Activated CD4-positive, alpha-beta memory T cell treated with anti-CD3 and anti-CD28 coated beads for 36 hours (primary cell): ENCODE data around the gene STK39. TPM values are rescaled to one million over a fixed set of nuclear protein-coding genes. Genes with fewer than 3 reads are reported as not detected.
"Not testable (repeated sequence)": the region's sequence is repeated elsewhere in the genome, so short reads cannot be mapped to it uniquely, and the experiment has no call there.

Experiments
- CTCF ChIA-PET: fragments of 350-600 bp; sonication (Branson Sonifier 250); formaldehyde crosslinking; loops from one replicate; lab custom pipeline; 2021; ENCODE audit warnings: antibody characterized with exemption, inconsistent platforms; lab: Charles Lee
- POLR2A ChIA-PET: fragments of 350-600 bp; sonication (Branson Sonifier 250); formaldehyde crosslinking; loops from one replicate; lab custom pipeline; 2021; ENCODE audit warnings: antibody characterized with exemption; lab: Charles Lee
- DNase-seq: peaks from one replicate; pipeline ENCODE4 v3.0.0-alpha.2; 2020
- H3K27ac Mint-ChIP-seq: one replicate; pipeline ENCODE4 v1.8.0; 2021; ENCODE audit warnings: mixed read lengths
- H3K27me3 Mint-ChIP-seq: one replicate; pipeline ENCODE4 v1.8.0; 2021; ENCODE audit warnings: mixed read lengths
- H3K36me3 Mint-ChIP-seq: one replicate; pipeline ENCODE4 v1.8.0; 2021; ENCODE audit warnings: mixed read lengths
- H3K4me1 Mint-ChIP-seq: one replicate; pipeline ENCODE4 v1.8.0; 2021; ENCODE audit warnings: low read depth, mixed read lengths
- H3K4me3 Mint-ChIP-seq: one replicate; pipeline ENCODE4 v1.8.0; 2021; ENCODE audit warnings: mild to moderate bottlenecking, mixed read lengths
- H3K9me3 Mint-ChIP-seq: one replicate; pipeline ENCODE4 v1.8.0; 2021; ENCODE audit warnings: mixed read lengths
- intact Hi-C: fragments of 100-400 bp; cut with micrococcal nuclease; formaldehyde crosslinking; loops from one replicate; pipeline ENCODE4 v1.15.1; 2023
- total RNA-seq, 2 experiments: library from RNA; stranded (reverse); gene quantifications; one replicate each; pipeline ENCODE4 v1.2.3, GENCODE V29; 2021

Gene STK39
- total RNA-seq, result 10 to 100 TPM; 53.8 to 55.4 TPM

DNA sequence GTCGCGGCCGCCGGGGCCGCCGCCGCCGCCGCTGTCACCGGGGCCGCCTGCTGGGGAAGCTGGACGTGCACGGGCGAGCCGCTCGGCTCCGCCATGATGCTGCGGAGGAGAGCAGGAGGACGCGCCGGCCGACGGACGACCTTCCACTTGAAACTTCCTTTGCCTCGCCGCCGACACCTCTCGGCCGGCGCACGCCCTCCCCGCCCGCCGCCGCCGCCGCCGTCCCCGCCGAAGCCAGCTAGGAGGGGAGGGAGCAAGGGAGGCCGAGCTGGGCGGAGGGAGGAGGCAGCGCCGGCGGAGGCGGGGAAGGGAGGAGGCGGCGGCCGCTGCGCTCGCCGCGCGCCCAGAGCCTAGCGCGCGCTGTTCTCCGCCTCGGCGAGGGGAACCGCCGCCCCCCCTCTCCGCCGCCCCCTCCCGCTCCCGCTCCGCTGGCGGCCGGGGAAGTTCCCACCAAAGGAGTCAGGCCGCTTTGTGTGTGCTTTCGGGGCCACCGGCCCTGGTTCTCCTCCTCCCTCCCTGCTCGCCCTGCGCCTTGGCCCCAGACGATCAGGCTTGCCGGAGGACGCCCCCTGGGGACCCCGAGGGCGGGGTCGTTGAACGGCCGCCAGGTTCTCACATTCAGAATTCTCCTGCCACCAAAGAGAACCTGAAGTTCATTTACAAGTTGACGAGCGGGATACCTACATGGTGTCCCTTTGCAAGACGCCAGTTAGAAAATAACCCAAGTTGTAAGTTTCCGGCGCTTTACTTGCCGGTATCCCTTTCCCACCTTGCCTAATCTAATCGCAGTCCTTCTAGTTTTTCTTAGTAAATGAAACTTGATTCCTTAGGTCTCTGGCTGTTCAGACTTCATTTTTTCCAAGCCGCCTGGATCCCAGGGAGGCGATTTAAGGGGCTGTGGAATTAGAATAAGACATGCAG lies at the start of gene STK39:
STK39 (minus strand) TSS at position 255 of the 921 bp plus-strand sequence; CDS start at position 95, 160 bp downstream.
- Mint-ChIP-seq H3K27ac (peak within 1 kb of the TSS; percentile 89), H3K36me3 (peaks cover 7% of the 10 kb centered on the region), H3K9me3 (no peaks in the 10 kb centered on the region), H3K4me3 (peak within 1 kb of the TSS; percentile 93), H3K4me1 (peaks cover 38% of the 10 kb centered on the region), H3K27me3 (no peaks in the 10 kb centered on the region)
- intact Hi-C loops, result loop anchor here (2.0 to 10.0 kb wide), 3 partner anchors 209 to 507 kb away; partner anchors contain the start of gene CERS6
- peak; percentile 83 for DNase-seq
- POLR2A ChIA-PET, result interaction anchor here (1.0 to 1.2 kb wide), 2 partner anchors 53 to 87 kb away, joined by 3 to 6 read pairs; no protein-coding TSS in a partner anchor
- CTCF ChIA-PET, result interaction anchor here (0.6 to 1.2 kb wide), 3 partner anchors 36 to 112 kb away, joined by 3 to 6 read pairs (median 4); no protein-coding TSS in a partner anchor

- ChIA-PET POLR2A (no interaction called here), CTCF (interaction anchor here (0.7 kb wide), 1 partner anchor 16 kb away, joined by 3 read pairs; no protein-coding TSS in a partner anchor)
- DNase-seq, result no peak
- Mint-ChIP-seq H3K4me1 (no peaks in the 10 kb centered on the region), H3K27ac (no peak overlapping the region), H3K27me3 (no peaks in the 10 kb centered on the region), H3K9me3 (peaks cover 7% of the 10 kb centered on the region), H3K36me3 (no peaks in the 10 kb centered on the region), H3K4me3 (no peak overlapping the region)
- intact Hi-C loops, result no loop called here
Observed at GRCh38 chr2:168295051-168295450, 47.7 kb upstream of the STK39 start.

DNA sequence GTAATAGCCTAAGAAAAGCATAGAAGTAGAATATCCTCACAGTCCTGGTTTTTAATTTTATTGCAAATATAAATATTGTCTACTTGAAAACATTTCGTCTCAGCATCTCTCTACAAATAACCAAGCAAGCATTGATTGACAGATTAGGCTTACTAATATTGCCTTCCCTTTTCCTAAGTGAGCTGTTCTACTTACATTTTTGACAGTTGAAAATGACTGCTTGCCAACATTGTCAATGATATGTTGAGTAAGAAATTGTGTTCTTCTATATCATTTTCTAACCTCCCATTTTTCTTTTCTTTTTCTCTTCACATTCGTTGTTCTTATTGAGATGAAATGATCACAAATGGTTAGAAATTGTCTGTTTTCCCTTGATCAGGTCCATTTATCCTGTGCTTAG lies 47.0 kb upstream of the STK39 start:
- Mint-ChIP-seq H3K9me3 (peaks cover 7% of the 10 kb centered on the region), H3K27ac (no peak overlapping the region), H3K4me3 (no peak overlapping the region), H3K27me3 (no peaks in the 10 kb centered on the region), H3K4me1 (no peaks in the 10 kb centered on the region), H3K36me3 (no peaks in the 10 kb centered on the region)
- intact Hi-C loops, result no loop called here
- POLR2A ChIA-PET, result no interaction called here
- no peak for DNase-seq
- CTCF ChIA-PET, result interaction anchor here (0.7 to 0.9 kb wide), 3 partner anchors 16 to 181 kb away, joined by 3 to 4 read pairs (median 3); no protein-coding TSS in a partner anchor

DNA sequence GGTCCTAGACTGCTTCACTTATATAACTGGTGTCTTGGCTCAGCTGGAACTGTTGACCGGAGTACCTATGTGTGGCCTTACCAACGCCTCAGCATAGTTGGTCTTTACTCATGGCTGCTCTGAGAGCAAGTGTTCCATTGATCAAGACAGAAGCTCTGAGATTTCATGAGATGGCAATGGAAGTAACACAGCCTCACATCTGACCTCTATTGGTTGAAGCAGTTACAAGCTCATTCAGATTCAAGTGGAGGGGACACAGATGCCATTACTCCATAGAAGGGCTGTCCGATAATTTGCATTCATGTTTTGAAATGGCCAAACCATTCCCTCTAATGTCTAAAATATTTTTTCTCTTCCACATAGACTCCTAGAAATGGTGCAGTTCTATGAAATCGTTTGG lies 46.4 kb upstream of the STK39 start:
- ChIA-PET POLR2A (interaction anchor here (0.7 kb wide), 1 partner anchor 1260 kb away, joined by 4 read pairs; no protein-coding TSS in a partner anchor), CTCF (interaction anchor here (0.7 to 0.9 kb wide), 2 partner anchors 174 to 181 kb away, joined by 3 to 4 read pairs; no protein-coding TSS in a partner anchor)
- H3K27me3 Mint-ChIP-seq, result no peaks in the 10 kb centered on the region
- H3K4me1 Mint-ChIP-seq, result no peaks in the 10 kb centered on the region
- no peaks in the 10 kb centered on the region for H3K36me3 Mint-ChIP-seq
- H3K27ac Mint-ChIP-seq, result no peak overlapping the region
- no peak overlapping the region for H3K4me3 Mint-ChIP-seq
- intact Hi-C loops, result no loop called here
- DNase-seq, result no peak
- peaks cover 7% of the 10 kb centered on the region for H3K9me3 Mint-ChIP-seq

GRCh38 chr2:168290391-168290790 lies 43.0 kb upstream of the STK39 start:
- Mint-ChIP-seq H3K27ac (no peak overlapping the region), H3K9me3 (peaks cover 7% of the 10 kb centered on the region), H3K4me1 (no peaks in the 10 kb centered on the region), H3K4me3 (no peak overlapping the region), H3K27me3 (no peaks in the 10 kb centered on the region), H3K36me3 (no peaks in the 10 kb centered on the region)
- DNase-seq, result no peak
- ChIA-PET CTCF (no interaction called here), POLR2A (interaction anchor here (0.6 kb wide), 1 partner anchor 55 kb away, joined by 3 read pairs; no protein-coding TSS in a partner anchor)
- intact Hi-C loops, result no loop called here

GRCh38 chr2:168289880-168290279 lies 42.5 kb upstream of the STK39 start:
- CTCF ChIA-PET, result no interaction called here
- no peak for DNase-seq
- peaks cover 7% of the 10 kb centered on the region for H3K9me3 Mint-ChIP-seq
- H3K27me3 Mint-ChIP-seq, result no peaks in the 10 kb centered on the region
- no peaks in the 10 kb centered on the region for H3K4me1 Mint-ChIP-seq
- POLR2A ChIA-PET, result interaction anchor here (0.6 kb wide), 1 partner anchor 55 kb away, joined by 3 read pairs; no protein-coding TSS in a partner anchor
- no peak overlapping the region for H3K4me3 Mint-ChIP-seq
- H3K27ac Mint-ChIP-seq, result no peak overlapping the region
- no peaks in the 10 kb centered on the region for H3K36me3 Mint-ChIP-seq
- intact Hi-C loops, result no loop called here

GRCh38 chr2:168286535-168286934 lies 39.1 kb upstream of the STK39 start:
- Mint-ChIP-seq H3K36me3 (no peaks in the 10 kb centered on the region), H3K27me3 (no peaks in the 10 kb centered on the region), H3K9me3 (no peaks in the 10 kb centered on the region), H3K4me1 (no peaks in the 10 kb centered on the region), H3K4me3 (no peak overlapping the region), H3K27ac (no peak overlapping the region)
- ChIA-PET POLR2A (no interaction called here), CTCF (no interaction called here)
- no peak for DNase-seq
- intact Hi-C loops, result no loop called here

- intact Hi-C loops, result no loop called here
- H3K4me1 Mint-ChIP-seq, result no peaks in the 10 kb centered on the region
- CTCF ChIA-PET, result interaction anchor here (1.3 kb wide), 1 partner anchor 159 kb away, joined by 6 read pairs; no protein-coding TSS in a partner anchor
Observed at GRCh38 chr2:168278424-168278888, 31.1 kb upstream of the STK39 start.

DNA sequence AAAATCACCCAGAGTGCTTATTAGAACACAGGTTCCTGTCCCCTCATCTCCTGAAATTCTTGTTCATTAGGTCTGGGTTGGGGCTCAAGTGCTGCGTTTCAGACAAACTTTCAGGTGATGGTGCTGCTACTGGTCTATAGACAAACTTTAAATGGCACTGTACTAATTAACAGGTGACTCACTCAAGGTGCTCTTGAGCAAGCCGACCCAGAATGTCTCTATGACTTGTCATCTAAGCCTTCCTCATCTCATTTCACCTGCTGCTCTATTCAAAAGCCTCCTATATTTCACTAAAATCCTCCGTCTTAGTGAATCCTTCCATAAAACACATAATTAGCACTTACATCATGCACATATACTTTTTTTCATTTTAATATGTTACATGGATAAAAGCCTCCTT lies 29.9 kb upstream of the STK39 start:
- no peak overlapping the region for H3K4me3 Mint-ChIP-seq
- H3K4me1 Mint-ChIP-seq, result no peaks in the 10 kb centered on the region
- no peaks in the 10 kb centered on the region for H3K36me3 Mint-ChIP-seq
- no peak overlapping the region for H3K27ac Mint-ChIP-seq
- POLR2A ChIA-PET, result no interaction called here
- peaks cover 2% of the 10 kb centered on the region for H3K27me3 Mint-ChIP-seq
- CTCF ChIA-PET, result interaction anchor here (1.3 kb wide), 1 partner anchor 158 kb away, joined by 6 read pairs; no protein-coding TSS in a partner anchor
- intact Hi-C loops, result no loop called here
- H3K9me3 Mint-ChIP-seq, result no peaks in the 10 kb centered on the region
- no peak for DNase-seq

More at GRCh38 chr2:168278424-168278888, 31.1 kb upstream of the STK39 start:
- Mint-ChIP-seq H3K27ac (no peak overlapping the region), H3K27me3 (peaks cover 2% of the 10 kb centered on the region), H3K36me3 (no peaks in the 10 kb centered on the region), H3K9me3 (no peaks in the 10 kb centered on the region), H3K4me3 (no peak overlapping the region)
- POLR2A ChIA-PET, result no interaction called here
- no peak for DNase-seq

DNA sequence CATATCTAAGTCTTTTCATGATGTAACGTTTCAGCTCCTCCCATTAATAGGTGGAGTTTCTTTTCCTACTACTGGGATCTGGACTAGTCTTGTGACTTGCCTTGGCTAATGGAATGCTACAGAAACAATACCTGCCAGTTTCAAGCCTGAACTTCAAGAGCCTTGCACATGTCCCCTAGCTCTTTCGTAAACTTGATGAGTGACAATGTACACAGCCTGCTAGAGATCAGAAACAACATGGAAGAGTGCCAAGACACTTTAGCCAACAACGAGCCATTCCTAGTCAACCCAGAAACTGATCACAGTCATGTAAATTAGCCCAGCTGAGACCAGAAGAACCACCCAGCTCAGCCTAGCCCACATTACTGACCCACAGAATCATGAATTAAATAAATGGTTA lies 24.8 kb upstream of the STK39 start:
- CTCF ChIA-PET, result interaction anchor here (1.0 kb wide), 1 partner anchor 649 kb away, joined by 3 read pairs; no protein-coding TSS in a partner anchor
- peaks cover 4% of the 10 kb centered on the region for H3K27me3 Mint-ChIP-seq
- POLR2A ChIA-PET, result no interaction called here

DNA sequence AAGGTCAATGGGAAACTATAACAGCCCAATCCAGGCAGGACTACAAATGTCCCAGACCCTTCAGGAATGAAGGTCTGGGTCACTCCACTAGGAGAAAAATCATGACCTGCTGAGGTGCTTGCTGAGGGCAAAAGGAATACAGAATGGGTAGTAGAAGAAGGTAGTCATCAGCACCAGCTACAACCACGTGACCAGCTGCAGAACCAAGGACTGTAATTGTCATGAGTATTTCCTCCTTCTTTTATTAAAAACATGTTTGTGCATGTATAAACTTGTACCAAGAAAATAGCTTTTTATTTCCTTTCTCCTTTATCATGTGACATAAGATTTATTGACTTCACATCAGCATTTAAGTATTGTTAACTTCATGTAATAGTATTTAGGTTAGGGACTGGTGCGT lies 15.5 kb upstream of the STK39 start:
- CTCF ChIA-PET, H3K36me3 Mint-ChIP-seq, H3K27me3 Mint-ChIP-seq, H3K4me1 Mint-ChIP-seq, H3K4me3 Mint-ChIP-seq, DNase-seq, intact Hi-C loops, POLR2A ChIA-PET, H3K27ac Mint-ChIP-seq: not testable (repeated sequence)
- peaks cover 20% of the 10 kb centered on the region for H3K9me3 Mint-ChIP-seq

More for the DNA sequence above, 24.8 kb upstream of the STK39 start:
- no peaks in the 10 kb centered on the region for H3K36me3 Mint-ChIP-seq
- H3K27ac Mint-ChIP-seq, result no peak overlapping the region
- intact Hi-C loops, result no loop called here
- H3K4me1 Mint-ChIP-seq, result no peaks in the 10 kb centered on the region
- H3K4me3 Mint-ChIP-seq, result no peak overlapping the region
- no peak for DNase-seq
- no peaks in the 10 kb centered on the region for H3K9me3 Mint-ChIP-seq

DNA sequence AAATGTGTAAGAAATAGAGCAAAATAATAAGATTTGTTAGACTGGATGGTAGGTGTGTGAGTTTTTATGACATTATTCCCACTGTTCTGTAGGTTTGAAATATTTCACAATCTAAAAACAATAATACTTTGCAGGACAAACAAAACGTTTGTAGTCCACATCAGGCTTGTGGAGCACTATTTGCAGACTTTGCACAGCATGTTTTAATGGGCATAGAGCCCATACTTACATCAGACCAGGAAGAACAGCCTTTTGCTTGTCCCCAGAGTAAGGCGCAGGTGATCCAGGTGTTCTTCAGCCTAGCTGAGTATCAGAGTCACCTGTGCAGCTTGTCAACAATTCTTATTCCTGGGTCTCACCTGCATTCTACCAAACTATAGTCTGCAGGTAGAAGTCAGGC lies 9.1 kb upstream of the STK39 start:
- Mint-ChIP-seq H3K4me1 (no peaks in the 10 kb centered on the region), H3K27me3 (peaks cover 2% of the 10 kb centered on the region), H3K9me3 (peaks cover 20% of the 10 kb centered on the region), H3K27ac (no peak overlapping the region), H3K36me3 (peaks cover 8% of the 10 kb centered on the region), H3K4me3 (no peak overlapping the region)
- intact Hi-C loops, result no loop called here
- DNase-seq, result no peak
- CTCF ChIA-PET, result no interaction called here
- POLR2A ChIA-PET, result no interaction called here
